DOHH2 (cell line): Measurements from ENCODE around the gene MS4A7.

Experiments
- EZH2phosphoT487 ChIP-seq: fragments of 200-600 bp; sonication (generic); IDR thresholded peaks from 2 replicates; pipeline ENCODE4 v1.6.1; 2017; ENCODE audit warnings: borderline replicate concordance, mild to moderate bottlenecking, antibody characterized with exemption, low read length, moderate library complexity, mixed read lengths
- TF ChIP-seq, protein P1 (sequence below): fragments of 200-600 bp; sonication (generic); IDR thresholded peaks from one replicate; pipeline ENCODE4 v1.5.1; 2014; ENCODE audit warnings: antibody characterized with exemption, mild to moderate bottlenecking, low read depth, low read length; ENCODE audit not compliant: poor library complexity, severe bottlenecking

DNA sequence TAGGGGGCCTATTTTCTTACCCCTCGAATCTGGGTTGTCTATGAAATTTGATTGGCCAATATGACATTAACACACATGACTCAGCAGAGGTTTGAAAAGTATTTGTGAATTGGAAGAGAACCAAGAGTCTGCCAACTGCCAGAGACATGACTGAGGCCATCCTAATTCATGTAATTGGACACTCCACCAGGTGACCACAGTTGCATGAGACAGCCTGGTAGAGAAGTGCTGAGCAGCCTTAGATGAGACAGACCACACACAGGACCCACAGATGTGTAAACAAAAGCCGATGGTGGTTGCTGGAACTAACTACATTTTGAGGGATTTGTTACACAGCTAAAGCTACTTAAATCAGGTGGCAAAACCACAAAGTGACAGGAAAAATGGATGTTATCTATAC is 50.2 kb downstream of the MS4A7 start:
- no peak for TF ChIP-seq EZH2phosphoT487
- TF ChIP-seq, protein P1, sequence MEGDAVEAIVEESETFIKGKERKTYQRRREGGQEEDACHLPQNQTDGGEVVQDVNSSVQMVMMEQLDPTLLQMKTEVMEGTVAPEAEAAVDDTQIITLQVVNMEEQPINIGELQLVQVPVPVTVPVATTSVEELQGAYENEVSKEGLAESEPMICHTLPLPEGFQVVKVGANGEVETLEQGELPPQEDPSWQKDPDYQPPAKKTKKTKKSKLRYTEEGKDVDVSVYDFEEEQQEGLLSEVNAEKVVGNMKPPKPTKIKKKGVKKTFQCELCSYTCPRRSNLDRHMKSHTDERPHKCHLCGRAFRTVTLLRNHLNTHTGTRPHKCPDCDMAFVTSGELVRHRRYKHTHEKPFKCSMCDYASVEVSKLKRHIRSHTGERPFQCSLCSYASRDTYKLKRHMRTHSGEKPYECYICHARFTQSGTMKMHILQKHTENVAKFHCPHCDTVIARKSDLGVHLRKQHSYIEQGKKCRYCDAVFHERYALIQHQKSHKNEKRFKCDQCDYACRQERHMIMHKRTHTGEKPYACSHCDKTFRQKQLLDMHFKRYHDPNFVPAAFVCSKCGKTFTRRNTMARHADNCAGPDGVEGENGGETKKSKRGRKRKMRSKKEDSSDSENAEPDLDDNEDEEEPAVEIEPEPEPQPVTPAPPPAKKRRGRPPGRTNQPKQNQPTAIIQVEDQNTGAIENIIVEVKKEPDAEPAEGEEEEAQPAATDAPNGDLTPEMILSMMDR: no peak
